SIG-M5 (cell line): Measurements from ENCODE around the gene PLAAT5.
A peak's percentile ranks its signal among the peaks of the same experiment; 100 is the strongest.

Experiments used
- DNase-seq: peaks from one replicate; lab custom pipeline; 2025; lab: John Stamatoyannopoulos, UW

Gene PLAAT5

DNA sequence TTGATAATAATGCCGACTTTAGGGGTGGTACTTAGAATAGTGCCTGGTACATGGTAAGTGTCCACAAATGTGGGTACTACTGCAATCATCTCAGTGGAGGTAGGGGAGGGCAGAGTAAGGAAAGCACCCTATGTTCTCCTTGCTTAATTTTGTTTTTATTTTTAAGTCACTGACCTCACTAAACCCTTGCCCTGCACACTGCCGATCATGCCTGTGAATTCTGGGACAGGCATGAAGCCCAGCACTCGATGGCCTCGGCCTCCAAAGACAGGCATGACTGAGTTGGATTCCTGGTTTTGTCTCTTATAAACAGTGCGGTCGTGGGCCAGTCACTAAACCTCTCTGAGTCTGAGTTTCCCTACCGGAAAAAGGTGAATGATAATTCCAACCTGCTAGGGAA is 21.8 kb upstream of the PLAAT5 start:
- DNase-seq, result no peak

DNA sequence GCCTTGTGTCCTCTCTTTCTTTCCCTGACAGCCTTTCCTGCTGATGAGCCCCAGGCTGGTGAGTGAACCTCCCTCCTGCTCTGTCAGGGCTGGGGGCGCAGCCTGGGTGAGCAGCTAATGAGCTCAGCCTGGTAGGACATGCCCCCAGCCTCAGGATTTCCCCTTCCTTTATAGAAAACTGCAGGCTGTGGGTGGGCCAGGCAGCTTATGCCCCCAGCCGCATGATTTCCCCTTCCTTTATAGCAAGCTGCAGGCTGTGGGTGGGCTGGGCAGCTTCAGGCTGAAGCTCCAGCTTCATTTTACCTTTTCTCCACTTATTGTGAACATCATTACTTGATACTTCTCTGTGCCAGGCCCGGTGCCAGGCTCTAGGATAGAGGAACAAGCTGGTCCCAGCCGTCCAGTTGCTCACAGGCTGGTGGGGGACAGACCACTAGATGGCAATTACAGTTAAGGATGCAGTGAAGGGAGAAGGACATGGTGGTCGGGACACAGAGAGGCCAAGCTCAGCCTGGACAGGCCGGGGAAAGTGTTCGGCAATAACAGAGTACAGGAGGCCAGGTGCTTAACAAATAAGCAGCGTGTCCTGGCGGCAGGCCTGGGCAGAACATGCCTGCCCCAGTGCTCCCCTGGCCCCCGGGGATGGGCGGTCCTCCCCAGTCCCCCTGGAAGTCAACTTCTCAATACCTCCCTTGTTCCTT is 20.2 kb upstream of the PLAAT5 start:
- no peak for DNase-seq

DNA sequence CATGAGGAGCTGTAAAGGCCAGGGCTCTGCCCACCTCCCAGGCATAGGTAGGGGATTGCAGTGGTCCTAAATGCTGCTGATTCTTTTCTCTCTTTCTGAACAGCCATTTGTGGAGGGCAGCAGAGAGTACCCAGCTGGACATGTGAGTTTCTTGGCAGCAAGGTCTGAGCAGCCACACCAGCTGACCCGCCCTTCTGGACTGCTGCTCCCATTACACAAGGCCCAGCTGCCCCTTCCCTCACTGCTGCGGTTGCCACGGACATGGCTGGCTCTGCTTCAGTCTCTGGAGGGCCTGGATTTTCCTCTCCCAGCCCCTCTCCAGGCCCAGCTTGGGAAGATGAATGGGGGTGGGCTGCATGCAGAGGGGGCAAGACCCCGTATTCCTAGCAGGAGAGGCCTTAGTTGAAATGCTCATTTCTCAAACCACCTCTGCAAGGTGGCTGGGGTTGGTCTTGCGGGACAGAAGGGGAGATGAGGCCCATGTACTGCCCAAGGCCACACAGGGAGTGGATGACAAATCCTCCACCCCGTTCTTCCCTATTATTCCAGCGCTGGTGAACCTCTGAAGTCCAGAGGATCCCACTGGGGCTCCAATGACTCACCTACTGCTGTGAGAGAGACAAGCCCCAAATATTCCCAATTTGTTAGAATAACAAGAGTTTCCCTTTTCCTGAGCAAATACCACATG is 19.5 kb upstream of the PLAAT5 start:
- DNase-seq, result no peak

DNA sequence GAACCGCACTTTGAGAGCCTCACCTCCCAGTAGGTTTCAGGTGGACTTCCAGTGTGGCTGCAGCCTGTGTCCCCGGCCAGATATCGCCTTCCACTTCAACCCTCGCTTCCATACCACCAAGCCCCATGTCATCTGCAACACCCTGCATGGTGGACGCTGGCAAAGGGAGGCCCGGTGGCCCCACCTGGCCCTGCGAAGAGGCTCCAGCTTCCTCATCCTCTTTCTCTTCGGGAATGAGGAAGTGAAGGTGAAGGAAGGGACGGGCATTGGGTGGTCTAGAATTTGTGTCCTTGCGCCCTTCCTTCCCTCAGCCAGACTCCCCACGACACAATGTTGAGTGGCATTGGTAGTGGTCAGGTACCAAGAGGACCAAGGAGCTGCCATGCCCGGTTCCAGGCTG is 17.8 kb upstream of the PLAAT5 start:
- no peak for DNase-seq

DNA sequence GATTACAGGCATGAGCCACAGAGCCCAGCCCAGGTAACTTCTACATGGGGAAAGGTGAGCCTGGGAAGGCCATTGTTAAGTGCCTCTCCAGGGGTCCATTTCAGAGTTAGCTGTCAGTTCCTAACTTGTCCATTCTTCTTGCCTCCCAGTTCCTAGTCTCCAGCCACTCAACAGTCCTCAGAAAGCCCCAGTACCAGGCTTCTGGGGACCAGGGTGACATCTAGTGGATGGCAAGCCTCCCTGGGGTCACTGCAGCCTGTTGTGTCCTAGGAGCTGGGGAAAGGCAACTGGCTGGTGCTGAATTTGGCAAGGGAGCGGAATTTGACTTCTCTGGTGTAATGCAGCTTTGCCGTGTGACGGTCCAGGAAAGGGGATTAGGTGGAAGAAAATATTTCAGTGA is 17.0 kb upstream of the PLAAT5 start:
- DNase-seq, result no peak

DNA sequence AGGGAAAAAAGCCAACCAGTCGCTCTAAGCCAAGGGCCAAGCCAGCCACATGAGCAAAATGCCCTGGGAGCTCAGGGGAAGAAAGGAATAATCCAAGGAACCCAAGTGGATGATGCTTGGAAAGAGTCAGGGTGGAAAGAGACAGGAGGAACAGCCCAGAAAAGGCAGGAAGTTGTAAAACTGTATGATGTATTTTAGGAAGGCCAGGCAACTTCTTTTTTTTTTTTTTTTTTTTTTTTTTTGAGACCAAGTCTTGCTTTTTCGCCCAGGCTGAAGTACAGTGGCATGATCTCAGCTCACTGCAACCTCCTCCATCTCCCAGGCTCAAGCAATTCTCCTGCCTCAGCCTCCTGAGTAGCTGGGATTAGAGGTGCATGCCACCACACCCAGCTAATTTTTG is 16.5 kb upstream of the PLAAT5 start:
- no peak for DNase-seq

DNA sequence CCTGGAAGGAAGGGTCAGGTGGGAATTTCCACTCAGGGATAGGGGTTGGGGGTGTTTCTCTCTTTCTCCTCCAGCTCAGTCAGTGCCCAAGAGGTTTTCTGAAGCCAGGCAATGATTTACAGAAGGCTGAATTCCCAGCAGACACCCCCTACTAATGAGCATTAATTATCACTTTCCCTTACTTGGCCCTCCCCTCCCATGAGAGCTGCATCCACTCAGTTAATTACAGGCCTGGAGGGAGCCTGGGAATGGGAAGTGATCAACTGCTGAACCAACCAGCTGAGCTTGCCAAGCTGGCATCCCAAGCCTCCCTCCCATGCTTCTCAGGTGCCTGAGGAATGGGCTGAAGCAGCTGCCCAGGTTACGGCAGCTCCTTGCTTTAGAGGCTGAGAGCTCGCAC is 15.9 kb upstream of the PLAAT5 start:
- no peak for DNase-seq

DNA sequence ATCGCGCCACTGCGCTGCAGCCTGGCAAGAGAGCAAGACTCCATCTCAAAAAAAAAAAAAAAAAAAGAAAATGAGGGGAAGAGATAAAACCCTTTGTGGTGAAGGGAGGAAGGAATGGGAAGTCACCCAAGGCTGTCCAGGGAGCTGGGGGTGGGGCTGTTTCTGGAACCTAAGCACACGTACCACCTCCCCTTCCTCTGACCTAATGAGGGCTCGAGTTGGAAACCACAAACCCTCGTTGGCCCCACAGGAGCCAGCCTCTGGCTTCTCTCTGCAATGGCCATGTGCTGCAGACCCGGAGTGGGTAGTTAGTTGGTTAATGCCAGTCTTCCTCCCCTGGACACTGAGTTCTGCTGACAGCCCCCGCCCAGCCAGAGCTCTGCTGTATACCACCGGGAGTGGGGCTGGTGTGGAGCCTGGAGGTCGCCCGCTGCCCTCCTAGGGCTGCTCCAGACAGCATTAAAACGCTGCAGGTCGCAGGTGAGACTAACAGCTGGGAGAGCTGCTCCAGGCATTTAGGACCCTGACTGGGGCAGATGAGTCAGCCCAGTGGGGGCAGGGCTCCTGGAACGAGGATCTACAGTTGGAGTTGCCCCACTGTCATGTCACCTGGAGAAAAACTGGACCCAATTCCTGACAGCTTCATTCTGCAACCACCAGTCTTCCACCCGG is 15.0 kb upstream of the PLAAT5 start, which contains the start of gene LGALS12:
TSS of gene LGALS12 (plus strand) at position 228 of the 672 bp plus-strand sequence. CDS start at position 603, 375 bp downstream.
- peak; percentile 33 for DNase-seq

DNA sequence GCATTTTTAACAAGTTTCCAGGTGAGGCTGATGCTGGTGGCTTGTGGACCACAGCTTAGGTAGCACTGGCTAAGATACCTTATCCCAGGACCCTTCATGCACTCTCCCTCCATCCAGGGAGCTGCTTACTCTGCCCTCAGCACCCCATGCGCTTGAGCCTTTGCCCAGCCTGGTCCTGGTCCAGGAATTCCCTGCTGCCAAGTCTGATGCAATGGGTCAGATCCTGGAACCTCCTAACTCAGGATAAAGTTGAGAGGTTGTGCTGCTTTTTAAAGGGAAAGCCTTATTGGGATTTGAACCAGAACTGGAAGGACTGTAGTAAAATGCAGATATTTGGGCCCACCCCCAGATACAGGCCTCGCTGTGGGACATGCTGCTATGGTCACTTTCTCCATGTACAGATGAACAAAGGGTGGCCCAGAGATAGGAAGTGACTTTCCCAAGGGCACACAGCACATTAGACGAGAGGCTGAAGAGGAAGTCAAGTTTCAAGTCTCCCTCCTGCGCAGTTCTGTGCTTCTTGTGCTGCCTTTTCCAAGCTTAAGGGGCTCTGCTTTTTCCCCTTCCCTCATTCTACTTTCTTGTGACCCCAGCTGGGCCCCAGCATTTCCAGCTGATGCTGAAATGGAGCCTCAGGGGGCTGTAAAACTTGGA is 14.1 kb upstream of the PLAAT5 start:
- DNase-seq, result no peak

DNA sequence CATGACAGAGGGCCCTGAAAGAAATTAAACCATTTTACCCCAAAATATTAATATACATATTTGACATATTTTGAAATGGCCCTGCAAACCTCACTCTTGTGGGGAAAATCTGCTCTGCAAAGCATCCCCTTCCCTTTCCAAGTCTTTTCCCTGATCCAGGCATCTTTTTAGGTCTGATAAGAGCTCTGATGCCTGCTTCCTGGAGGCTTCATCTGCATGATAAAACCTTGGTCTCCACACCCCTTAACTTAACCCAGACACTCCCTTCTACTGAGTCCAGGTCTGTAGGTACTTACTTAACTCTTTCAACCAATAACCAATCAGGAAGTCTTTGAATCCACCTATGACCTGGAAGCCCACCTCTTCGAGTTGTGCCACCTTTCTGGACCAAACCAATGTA is 13.1 kb upstream of the PLAAT5 start:
- DNase-seq, result no peak

DNA sequence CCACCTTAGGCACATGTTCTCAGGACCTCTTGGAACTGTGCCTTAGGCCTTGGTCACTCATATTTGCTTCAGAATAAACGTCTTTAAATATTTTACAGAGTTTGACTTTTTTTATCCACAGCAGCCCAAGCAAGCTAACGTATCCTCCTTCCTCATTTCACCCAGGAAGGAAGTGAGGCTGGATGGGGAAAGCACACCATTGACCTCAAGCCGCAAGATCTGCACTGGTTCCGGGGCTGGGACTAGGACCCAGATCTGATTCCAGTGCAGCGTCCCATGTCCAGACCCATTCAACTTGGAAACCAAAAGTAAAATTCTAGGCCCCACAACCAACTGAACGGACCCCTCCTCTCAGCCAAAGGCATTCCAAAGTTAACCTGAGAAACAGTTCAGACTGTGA is 12.5 kb upstream of the PLAAT5 start:
- peak; percentile 18 for DNase-seq

DNA sequence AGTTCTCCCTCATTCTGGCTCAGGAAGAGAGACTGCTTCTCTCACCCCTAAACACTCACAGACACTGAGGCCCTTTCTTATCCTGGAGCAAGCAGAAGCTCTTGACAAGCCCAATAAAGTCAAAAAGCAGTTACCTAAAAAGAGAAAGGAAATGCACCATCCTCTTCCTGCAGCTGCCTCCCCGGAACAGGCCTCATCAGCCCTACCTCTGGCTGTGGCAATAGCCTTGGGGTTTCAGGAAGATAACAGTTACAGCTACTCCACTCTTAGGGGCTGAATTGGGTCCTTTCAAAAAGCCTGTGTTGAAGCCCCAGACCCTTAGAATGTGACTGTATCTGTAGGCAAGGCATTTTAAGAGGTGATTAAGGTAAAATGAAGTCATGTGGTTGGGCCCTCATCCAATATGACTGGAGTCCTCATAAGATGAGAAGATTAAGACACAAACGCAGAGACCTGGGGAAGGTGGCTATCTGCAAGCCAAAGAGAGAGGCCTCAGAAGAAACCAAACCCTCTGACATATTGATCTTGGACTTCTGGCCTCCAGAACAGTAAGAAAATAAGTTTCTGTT is 11.4 kb upstream of the PLAAT5 start:
- no peak for DNase-seq

DNA sequence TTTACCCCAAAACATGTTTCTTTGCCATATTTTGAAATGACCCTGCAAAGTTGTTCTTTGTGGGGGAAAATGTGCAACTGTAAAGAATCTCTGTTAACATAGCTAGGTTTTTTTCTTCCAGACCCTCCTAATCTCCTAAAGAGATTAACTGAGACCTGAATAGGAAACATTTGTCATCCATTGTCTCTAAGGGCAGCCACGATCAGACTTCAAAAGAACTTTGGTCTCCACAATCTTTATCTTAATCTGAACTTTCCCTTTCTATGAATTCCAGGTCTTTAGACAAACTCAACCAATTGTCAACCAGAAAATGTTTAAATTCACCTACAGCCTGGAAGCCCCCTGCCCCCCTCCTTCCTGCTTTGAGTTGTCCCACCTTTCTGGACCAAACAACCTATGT is 10.3 kb upstream of the PLAAT5 start:
- no peak for DNase-seq

DNA sequence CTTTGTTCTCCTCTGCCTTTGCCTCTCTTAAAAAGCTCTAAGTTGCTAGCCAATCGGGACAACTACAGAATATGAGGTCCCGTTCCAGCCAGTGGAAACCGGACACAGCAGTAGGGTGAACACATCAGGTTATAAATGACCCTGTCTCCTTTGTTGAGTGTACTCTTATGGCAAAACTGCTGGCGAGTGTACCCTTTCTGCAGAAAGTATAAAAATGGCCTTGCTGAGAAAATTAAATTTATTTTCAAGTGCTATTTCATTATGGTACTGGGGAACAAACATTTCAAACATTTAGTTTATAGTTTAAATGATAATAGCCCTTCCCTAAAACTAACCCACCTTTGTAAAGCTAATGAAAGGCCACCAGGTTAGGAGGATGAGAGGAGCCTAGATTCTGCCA is 8.9 kb upstream of the PLAAT5 start:
- no peak for DNase-seq

DNA sequence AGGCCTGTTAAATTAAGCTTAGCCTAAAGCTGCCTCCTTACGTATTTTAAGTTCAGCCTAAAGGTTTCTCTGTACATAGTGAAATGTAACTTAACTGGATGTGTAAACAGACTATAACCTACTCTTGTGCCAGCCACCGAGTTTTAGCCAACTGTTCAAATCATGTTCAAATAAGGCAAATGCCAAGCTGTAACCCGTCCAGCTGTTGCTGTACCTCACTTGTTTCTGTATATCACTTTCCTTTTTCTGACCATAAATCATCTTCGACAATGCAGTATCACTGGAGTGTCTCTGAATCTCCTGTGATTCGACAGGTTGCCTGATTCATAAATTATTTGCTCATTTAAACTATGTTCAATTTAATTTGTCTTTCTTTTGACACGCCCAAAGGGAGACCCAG is 4.0 kb upstream of the PLAAT5 start:
- DNase-seq, result no peak

DNA sequence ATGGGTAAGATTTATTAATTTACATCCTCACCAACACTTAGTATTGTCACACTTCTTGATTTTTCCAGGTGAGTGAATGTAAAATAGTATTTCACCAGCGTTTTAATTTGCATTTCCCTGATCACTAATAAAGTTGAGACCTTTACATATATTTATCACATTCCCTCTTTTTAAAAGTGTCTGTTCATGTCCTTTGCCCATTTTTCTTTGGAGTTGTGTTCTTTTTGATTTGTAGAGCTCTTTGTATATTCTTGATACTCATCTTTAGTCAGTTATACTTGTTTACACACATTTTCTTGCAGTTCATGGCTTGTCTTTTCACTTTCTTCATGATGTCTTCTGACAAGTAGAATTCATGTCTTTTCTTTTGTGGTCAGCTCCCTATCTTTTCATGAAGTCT is 2.2 kb upstream of the PLAAT5 start:
- DNase-seq, result no peak

DNA sequence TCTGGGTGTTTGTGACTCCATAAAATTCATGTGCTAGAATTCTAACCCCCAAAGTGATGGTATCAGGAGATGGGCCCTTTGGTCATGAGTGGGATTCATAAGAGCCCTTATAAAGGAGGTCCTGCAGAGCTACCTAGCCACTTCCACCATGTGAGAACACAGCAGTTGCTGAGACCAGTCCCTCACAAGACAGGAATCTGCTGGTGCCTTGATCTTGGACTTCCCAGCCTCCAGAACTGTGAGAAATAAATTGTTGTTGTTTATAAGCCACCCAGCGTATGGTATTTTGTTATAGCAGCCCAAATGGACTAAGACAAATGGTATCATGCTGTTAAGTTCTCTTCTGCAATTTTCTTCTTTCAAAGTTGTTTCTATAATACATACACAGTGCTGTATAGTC is 1.5 kb upstream of the PLAAT5 start:
- DNase-seq, result no peak

DNA sequence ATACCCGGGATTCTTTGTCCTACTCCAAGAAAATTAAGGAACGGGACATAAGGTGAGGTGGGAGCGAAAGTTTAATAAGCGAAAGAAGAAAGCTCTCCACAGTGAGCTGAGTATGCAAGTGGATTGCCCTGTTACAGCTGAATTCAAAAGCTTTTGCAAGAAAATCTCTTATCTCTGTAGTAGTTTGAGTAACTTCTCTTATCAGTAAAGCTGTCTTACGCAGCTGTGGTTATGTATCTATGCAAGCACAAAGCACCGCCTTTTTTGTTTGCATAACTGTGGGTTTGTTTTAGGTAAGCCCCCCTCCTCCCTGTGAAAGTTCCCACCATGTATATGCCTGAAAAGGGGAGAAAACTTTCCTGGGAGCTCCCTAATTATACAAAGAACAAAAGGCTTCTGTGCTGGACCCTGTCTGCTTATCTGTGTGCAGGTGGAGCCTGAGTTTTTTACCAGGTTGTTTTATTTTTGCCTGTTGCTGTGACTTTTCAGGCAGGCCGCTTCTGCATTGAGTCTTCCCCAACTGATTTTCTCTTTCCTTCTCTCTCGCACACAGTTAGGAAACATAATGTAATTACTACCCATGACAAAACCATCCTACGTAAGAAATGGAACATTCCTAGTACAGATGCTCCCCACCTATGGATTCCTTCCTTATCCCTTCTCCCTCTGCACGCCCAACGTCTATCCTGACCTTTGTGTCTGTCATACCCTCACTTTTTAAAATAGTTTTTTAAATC is 837 bp upstream of the PLAAT5 start:
- DNase-seq, result no peak

DNA sequence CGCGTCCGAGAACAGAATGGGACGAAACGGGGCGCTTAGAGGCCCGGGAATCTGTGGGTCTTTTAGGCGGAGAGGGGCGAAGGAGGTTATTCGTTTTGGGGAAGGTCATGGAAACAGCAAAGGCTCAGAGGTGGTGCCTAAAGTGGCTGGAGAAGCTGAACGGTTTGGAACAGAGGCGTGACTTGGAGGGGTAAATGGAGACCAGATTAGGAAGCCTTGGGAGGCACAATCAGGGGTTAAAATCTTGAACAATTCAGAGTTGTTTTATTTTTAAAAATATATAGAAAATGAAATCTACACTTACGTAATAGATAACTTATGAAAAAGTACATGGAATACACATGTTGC is 247 bp upstream of the PLAAT5 start:
- DNase-seq, result no peak

DNA sequence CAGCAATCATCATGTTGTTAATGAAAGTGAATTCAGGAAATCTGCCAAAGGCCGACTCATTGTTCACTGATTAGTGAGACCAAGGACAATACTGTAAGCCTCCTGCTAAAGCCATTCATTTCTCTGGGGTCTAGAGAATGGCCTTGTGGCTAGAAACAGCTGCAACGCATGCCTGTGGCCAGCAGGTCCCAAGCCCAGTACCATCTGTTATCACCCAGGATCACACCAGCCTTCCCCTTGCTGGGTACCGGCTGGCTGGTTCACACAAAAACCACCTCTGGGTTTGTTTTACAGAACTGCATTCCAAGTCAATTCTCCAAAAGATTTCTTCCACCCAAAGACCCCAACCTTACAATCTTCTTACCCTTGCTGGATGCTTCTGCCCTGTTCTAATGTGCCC is 1.1 kb downstream of the PLAAT5 start:
- no peak for DNase-seq

DNA sequence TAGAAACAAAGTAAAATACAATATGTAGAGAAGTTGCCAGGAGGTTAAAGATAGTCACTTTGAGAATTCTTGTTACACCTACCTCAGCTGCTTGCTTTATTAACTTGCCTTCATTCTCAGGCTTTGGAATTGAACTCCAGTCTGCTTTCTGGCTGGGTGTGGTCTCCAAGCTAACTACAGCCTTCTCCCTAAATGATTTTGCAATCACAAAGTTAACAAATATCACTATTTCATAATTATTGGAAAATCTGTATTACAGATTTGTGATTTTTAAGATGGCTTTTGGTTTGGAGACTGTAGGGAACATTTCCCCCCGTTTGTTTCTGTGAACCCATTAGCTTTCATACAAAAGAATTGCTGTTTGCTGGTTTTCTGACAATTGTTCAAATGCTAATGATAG is 2.2 kb downstream of the PLAAT5 start:
- no peak for DNase-seq

DNA sequence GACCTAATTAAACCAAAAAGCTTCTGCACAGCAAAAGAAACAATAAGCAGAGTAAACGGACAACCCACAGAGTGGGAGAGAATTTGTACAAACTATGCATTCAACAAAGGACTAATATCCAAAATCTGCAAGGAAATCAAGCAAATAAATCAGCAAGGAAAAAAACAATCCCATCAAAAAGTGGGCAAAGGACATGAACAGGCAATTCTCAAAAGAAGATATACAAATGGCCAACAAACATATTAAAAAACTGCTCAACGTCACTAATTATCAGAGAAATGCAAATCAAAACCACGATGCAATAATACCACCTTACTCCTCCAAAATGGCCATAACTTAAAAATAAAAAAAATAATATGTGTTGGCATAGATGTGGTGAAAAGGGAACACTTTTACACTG is 5.2 kb downstream of the PLAAT5 start:
- DNase-seq, result no peak
